Activated CD8-positive, alpha-beta memory T cell treated with anti-CD3 and anti-CD28 coated beads, Interleukin-2, amount 50 U/mL, for 24 hours (primary cell): ENCODE results near the gene MCUB.

Experiments used
- DNase-seq: peaks from one replicate; pipeline ENCODE4 v3.0.0-alpha.2; 2020; ENCODE audit errors: extremely low read depth

MCUB gene

DNA sequence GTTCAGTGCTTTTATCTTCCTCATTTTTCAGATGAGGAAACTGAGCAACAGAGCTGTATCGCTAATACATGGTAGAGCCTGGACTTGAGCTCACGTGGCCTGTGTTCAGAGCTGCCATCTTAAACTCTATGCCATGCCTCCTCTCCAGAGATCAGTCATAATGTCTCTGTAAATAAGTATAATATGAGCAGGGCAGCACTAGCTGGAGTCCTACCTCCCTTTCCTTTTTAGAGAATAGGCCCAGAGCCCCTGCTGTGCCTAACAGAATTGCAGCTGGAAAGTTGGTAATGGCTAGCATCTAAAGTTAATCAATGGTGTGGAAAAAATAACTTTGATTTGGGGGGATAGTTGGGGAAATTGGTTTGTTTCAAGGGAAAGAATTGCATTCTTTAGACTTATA, 122.8 kb downstream of the MCUB start:
- no peak for DNase-seq

DNA sequence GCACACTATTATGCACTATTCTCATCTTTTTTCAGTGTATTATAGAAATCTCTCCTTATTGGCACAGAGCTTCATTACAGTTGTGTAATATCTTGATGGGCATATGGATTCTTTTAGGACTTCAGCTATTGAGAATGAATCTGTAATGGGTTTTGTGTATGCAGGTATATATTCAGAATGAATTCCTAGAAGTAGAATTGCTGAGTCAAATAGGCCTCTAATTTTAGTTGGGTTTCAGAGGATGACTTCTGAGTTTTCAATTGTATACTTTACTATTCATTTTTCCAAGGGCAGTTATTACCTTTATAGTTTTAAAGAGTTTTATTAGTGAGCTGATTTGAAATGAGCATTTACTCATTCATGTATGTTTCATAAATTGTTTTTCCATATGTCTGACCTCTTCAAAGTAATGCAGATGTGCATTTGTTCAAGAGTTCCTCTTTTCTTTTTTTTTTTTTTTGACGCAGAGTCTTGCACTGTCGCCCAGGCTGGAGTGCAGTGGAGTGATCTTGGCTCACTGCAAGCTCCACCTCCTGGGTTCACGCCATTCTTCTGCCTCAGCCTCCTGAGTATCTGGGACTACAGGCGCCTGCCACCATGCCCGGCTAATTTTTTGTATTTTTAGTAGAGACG, 123.7 kb downstream of the MCUB start:
- no peak for DNase-seq

DNA sequence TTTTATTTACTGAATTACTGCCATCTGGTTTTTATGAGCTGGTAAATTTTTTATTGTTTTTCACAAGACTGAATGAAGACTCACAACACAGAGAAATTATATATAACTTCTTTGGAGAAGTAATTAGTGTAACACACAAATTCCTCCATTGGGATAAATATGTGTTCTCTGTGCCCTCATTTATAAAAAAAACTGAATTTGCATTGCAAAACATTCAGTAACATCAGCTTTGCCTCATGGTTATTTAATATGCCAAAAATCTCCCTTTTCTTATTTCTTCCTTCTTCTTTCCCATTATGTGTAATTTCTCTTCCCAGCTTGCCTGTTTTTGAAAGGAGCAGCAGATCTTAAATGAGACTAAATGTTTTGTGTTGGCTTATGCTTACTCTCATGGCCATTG, 124.7 kb downstream of the MCUB start:
- no peak for DNase-seq

DNA sequence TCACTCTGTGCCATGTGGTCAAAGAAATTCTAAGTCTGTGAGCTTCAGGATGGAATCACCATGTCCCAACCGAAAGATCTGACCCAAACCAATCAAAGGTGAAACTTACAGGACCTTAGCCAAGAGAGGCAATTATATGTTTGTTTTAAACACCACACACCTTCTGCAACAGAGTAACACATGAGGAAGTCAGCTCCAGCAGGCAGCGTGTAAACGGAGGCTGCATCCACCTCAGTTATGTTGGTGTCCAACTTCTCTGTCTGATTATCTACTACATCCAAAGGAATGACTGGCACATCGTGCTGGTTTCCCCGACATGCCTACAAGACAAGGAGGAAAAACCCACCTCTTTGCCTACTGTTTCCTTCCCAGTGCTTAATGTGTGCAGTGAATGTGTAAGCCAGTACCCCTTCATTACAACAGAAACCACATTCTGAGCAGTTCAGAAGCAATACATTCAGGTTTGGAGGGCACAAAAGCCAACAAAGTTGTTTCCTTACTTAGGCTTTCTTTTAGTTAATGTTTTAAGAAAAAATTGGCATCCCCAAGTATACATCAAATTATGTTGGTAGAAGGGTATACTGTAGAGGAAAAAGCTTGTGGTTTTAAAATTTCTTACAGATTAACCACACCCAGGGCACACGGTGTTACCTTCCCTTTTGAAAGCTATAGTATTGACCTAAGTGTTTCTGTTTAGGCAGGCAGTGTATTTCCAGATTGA, 130.8 kb downstream of the MCUB start:
- no peak for DNase-seq

DNA sequence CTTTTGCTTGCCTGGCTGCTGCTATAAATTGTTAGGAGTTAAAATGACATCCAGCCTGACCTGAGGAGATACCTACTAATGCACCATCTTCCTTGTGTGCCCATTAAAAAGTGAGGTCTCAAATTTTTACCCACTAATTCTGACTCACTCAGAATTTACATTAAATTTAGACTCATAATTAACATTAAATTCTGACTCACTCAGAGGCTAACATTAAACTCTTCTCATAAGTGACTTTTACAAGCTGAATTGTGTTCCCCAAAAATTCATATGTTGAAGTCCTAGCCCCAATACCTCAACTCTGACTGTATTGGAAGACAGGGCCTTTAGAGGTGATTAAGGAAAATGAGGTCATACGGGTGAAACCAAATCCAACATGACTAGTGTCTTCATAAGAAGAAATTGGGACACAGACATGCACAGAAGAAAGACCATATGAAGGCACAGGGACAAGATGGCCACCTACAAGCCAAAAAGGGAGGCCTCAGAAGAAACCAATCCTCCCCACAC, 131.4 kb downstream of the MCUB start:
- DNase-seq: no peak

DNA sequence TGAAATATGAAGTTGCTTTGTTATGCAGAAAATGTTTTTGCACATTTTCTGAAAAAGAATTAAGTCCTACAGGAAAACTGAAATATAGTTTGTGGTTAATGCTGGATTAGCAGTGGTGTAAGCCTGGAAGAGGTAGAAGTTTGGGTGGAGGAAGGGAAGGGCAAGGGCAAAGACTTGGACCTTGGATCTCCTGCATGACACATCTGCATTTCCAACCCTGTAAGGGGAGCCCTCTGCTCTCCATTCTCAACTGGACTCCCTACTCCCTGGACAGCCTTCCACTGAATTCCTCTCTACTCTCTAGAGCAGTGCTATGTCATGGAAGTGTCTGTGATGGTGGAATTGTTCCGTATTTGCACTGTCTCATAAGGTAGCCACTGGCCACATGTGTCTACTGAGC, 138.6 kb downstream of the MCUB start:
- DNase-seq: no peak

DNA sequence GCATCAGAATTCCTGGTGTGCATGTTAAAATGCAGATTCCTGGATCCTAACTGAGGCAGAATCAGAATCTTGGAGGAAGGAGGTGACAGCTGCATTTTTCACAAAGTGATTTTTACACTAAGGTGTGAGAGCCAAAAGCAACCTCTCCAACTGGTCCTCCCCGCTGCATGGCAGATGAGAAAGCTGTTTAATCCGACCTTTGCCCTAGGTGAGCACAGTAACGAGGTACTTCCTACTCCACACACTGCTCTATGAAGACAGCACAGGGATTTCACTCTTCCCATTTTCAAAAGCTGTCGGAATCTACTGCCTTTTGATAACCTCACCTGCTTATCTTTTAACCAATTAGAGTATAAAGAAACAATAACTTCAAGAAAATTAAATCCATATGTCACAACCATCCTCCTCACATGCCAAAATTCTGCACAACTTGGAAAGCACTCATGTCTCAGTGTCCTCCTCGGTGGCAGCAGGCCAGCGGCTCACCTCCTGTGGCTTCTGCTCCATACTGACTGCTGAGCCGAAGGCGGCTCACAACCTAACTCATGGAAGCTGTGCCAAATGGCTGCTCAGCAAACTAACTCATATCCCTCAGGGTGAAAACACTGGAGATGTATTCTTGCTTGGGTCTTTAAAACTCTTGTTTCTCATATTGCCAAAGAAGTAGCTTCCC, 139.6 kb downstream of the MCUB start:
- DNase-seq: no peak

DNA sequence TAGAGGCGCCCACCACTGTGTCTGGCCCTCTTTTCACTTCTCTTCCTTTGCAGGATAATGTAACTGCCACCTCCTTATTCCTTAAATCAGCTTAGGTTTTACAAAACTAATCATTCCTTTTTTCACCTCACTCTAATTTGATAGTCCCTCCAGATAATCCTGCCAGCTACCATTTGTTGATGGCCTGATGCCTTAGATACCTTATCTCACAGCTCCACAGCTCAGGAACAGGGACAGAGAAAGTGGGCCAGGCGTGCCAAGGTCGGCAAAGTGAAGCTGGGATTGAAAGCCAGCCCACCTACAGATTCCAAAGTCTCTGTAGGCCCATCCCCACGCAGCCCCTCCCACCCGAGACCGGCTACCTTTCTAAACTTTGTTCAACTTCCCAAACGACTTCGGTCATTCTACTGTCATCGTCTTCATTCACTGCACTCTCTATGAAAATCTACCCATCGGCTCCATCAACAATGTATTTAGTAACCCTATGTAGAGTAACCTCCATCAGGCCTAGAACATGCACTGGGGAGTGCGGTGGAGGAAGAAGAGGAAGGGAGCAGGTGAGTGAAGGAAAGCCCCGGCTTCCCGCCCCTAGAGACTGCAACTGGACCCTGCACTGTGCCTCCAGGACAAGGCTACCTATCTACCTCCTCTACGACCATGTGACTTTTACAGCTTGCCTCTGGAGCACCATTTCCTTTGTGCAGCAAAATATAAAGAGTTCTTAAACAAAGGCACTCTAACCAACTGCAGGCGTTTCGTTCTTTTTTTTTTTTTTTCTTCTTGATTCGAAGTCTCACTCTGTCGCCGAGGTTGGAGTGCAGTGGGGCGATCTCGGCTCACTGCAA, 141.7 kb downstream of the MCUB start:
- DNase-seq: no peak

DNA sequence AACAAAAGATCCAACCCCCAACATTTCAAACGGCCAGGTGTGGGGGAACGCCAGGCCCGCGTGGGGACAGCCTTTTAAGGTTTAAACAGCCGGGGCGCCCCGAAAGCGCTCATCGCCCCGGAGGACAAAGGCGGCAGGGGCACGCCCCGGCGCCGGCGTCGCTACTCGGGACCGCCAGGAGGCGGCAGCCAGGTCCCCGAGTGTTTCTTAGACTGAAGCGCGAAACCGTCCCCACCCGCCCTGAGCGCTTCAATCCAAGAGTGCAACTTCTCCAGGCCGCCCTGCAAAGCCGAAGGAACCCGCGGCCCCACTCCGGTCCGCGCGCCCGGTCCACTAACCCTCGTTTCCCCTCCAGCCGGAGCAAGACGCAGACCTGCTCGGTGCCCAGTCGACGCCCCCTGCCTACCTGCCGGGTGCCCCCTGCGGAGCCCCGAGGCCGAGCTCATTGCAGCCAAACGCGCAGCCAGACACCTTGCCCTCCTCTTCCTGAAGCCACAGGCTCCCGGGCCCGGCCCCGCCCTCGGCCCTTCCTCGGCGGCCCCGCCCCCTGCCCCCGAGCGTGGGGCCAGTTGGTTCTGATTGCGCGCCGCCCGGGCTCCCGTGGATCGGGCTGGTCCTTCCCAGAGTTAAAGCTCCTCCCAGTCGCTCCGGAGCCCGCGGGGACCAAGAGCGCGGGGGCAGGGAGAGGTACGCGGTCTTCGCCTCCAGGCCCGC, 143.1 kb downstream of the MCUB start, which contains the start of gene CASP6:
Gene CASP6, minus strand, starts transcription at position 496 of the 714 bp plus-strand sequence. Its CDS starts 50 bp downstream, at position 446.
- DNase-seq: peak; percentile 25

DNA sequence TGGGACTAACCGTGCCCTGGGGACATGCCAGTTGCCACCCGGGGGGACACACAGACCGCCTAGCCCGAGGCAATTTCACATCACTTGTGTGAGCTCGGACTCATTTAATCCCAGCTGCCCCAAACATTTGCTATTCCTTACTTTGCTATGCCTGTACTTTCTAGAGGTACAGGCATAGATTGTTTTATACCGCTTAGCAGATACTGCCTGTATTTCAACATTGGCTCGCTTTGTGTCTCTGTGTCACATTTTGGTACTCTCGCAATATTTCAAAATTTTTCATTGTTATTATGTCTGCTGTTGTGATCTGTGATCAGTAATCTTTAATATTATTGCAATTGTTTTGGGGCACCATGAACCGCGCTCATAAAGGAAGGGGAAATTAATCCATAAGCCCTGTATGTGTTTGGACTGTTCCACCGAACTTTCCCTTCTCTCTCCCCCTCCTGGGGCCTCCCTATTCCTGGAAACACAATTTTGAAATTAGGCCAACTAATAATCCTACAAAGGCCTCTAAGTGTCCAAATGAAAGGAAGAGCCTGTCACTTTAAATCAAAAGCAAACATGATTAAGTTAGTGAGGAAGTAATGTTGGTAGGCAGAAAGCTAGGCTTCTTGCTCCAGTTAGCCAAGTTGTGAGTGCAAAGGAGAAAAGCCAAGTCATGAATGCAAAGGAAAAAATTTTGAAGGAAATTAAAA, 143.8 kb downstream of the MCUB start:
- DNase-seq: no peak

DNA sequence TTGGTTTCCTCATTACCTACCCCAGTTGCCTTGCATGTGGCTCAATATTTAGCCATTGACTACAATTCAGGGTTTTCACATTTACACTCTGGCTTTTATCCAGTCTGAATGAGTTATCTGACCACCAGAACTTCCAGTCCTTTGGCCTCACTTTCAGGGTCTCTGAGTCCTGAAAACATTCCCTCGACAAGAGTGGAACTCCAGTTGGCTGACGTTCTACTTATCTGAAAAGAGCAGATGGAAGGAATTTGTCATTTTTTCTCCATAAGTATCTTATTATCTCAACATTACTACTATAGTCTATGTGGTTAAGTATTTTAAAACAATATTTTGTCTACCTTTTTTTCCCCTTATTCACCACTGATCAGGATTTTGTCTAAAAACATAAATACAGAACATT, 148.4 kb downstream of the MCUB start:
- DNase-seq: no peak

DNA sequence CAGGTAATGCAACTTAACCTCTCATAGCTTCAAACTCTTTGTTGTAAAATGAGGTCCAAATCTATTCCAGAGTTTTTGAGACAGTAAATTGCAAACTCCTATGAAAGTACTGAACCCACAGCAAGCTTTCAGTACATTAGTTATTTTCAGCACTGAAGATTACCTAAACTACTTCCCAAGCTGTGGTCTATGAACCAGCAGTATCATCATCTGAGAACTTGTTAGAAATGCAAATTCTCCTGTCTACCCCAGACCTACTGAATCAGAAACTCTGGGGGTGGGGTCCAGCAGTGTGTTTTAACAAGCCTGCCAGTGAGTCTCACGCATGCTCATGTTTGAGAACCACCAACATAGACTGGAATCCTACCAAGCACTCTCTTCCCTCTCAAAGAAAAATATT, 148.9 kb downstream of the MCUB start:
- no peak for DNase-seq

DNA sequence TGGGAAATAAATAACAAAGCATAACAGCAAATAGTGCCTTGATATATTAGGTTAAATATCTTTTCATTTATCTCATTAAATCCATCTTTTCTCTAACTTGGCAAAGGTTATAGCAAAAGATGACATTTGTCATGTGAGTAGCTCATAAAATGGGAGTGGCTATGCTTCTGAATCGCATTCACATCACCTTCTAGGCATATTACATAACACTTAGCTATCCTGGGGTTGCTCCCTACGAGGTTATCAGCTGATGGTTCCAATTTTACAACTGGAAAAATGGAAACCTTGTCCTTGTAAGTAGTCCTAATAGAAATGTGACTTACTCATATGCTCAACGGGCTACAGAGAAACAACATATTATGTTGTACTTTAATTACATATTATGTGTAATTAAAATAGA, 153.5 kb downstream of the MCUB start:
- no peak for DNase-seq

DNA sequence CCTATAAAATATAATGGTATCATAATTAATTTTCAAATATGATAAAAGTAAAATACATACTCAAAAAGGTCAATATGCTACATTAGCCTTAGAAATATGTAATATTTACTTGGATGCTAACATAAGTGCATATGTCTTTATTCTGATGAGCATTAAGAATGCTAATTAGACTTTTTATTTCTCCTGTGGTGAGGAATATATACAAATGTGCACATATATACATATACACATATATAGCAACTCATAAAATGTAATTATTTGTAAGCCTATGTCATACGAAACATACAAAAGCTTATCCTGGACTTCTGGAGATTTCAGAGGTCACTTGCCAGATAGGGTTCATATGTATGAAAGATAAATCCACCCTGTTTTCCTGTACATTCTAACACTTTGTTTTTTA, 158.7 kb downstream of the MCUB start:
- DNase-seq: no peak

DNA sequence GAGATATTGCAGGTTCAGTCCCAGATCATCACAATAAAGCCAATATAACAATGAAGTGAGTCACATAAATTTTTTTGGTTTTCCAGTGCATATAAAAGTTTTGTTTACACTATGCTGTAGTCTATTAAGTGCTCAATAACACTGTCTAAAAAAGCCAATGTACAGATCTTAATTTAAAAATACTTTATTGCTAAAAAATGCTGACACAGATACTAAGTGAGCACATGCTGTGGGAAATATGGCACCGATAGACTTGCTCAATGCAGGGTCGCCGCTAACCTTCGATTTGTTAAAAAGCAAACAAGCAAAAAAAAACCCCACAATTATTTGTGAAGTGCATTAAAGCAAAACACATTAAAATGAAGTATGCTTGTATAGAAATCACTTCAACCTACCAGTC, 159.6 kb downstream of the MCUB start:
- DNase-seq: no peak

DNA sequence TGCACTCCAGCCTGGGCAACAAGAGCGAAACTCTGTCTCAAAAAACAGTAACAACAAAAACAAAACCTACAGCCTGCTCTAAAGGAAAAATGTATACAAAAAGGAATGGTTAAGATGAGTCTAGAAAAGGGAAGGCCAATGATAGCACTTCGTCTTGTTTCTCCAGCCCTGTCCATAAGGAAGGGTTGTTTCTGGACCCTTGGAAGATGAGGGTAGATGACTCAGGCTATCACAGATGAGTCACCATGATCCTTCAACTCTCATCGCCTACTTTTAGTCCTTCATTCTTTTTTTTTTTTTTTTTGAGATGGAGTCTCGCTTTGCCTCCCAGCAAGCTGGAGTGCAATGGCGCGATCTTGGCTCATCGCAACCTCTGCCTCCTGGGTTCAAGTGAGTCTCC, 161.0 kb downstream of the MCUB start:
- DNase-seq: no peak

DNA sequence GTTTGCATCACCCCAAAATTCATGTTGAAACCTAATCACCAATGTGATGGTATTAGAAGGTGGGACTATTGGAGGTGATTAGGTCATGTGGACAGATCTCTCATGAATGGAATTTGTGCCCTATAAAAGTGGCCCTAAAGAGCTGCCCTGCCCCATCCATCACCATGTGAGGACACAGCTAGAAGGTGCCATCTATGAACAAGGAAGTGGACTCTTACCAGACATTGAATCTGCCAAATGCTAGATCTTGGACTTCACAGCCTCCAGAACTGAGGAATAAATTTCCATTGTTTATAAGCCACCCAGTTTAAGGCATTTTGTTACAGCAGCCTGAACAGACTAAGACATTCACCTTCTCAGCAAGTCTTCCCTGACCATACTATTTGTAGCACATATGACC, 162.3 kb downstream of the MCUB start:
- DNase-seq: no peak

DNA sequence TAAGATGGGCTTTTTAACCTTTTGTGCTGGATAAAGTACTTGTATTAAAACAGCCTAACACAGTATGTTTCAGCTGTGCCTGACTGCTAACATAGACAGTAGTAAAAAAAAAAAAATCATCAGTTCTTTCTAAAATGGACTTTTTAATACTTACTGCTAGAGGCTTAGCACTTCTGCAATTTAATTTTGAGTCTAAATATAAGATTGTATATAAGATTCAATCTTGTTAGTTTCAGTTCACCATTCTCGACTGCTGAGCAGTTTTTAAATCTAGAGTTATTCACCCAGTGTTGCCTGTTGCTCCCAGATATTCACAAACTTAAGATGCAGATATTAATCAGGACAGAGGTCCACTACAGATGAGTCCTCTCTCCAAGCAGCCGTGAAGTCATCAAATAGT, 163.1 kb downstream of the MCUB start:
- no peak for DNase-seq

DNA sequence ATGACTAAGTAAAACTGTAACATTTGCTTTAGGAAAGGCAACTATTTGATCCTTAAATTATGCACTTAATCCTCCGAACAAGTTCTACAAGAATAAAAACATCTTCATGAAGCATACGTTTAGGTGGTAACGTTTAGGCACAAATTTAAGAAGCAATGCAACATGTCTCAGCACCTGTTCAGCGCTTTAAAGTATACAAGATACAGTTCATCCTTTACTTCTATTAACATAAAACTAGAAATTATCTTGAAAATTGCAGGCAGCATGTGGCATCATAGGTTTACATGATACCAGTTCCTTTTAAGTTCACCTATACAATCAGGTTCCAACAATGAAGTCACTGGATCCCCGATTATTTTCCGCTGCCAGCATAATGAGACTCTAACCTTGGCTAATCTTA, 168.3 kb downstream of the MCUB start:
- DNase-seq: no peak

DNA sequence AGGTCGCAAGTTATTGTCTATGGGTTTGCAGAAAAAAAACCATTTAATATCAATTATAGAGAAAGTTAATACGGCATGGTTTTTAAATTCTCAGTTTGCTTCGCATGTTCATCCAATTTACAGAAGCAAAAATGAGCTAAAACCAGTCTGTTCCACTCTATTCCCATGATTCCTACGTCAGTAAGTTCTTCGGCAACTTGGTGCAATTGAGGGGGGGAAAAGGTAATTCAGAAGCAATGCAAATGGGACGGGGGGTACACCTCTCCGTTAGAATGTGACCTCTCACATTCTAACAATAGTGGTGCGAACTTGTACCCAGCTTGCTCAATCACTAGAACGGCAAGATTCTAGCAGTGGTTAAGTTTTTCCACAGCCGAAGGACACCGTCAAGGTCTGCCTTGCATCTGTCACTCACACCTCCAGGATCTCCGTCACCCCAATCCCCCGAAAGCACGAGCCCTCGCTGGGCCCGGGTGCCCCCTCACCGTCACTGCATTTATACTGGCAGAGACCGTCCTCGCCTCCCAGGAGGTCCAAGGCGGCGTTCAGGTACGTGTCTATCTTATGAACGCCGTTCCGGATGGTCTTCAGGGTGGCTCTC, 169.2 kb downstream of the MCUB start:
- DNase-seq: no peak
